Amniotic epithelial cell (primary cell): ENCODE data around the gene MEP1B.
"Not testable (repeated sequence)": the region's sequence is repeated elsewhere in the genome, so short reads cannot be mapped to it uniquely, and the experiment has no call there.

Experiments used
- DNase-seq: peaks from one replicate; pipeline ENCODE4 v3.0.0-alpha.2; 2010; ENCODE audit warnings: low read depth

The MEP1B gene

GRCh38 chr18:32209685-32210445, 20.0 kb downstream of the MEP1B start:
- no peak for DNase-seq

- no peak for DNase-seq
Observed at GRCh38 chr18:32213693-32214092, 23.9 kb downstream of the MEP1B start.

- no peak for DNase-seq
Observed at GRCh38 chr18:32216390-32216789, 26.6 kb downstream of the MEP1B start.

- no peak for DNase-seq
Observed at GRCh38 chr18:32219431-32220018, 29.7 kb downstream of the MEP1B start.

GRCh38 chr18:32233348-32233747, 43.5 kb downstream of the MEP1B start:
- not testable (repeated sequence) for DNase-seq

GRCh38 chr18:32237049-32237448, 47.2 kb downstream of the MEP1B start:
- DNase-seq, result peak; percentile 42

GRCh38 chr18:32238635-32239268, 48.9 kb downstream of the MEP1B start:
- no peak for DNase-seq

GRCh38 chr18:32242395-32242794, 52.6 kb downstream of the MEP1B start:
- DNase-seq, result no peak

- no peak for DNase-seq
Observed at GRCh38 chr18:32243358-32243757, 53.5 kb downstream of the MEP1B start.

GRCh38 chr18:32244881-32245280, 55.0 kb downstream of the MEP1B start:
- no peak for DNase-seq

- no peak for DNase-seq
Observed at GRCh38 chr18:32249147-32249929, 59.5 kb downstream of the MEP1B start.

GRCh38 chr18:32251466-32251865, 61.6 kb downstream of the MEP1B start:
- no peak for DNase-seq

GRCh38 chr18:32252141-32252860, 62.5 kb downstream of the MEP1B start:
- DNase-seq, result no peak

GRCh38 chr18:32255570-32255969, 65.7 kb downstream of the MEP1B start:
- no peak for DNase-seq

- no peak for DNase-seq
Observed at GRCh38 chr18:32257084-32257785, 67.4 kb downstream of the MEP1B start.

GRCh38 chr18:32258148-32258547, 68.3 kb downstream of the MEP1B start:
- DNase-seq, result no peak

GRCh38 chr18:32258558-32259204, 68.8 kb downstream of the MEP1B start:
- DNase-seq, result no peak

- DNase-seq, result no peak
Observed at GRCh38 chr18:32259553-32259952, 69.7 kb downstream of the MEP1B start.

GRCh38 chr18:32261003-32261402, 71.2 kb downstream of the MEP1B start:
- no peak for DNase-seq

GRCh38 chr18:32262092-32262491, 72.3 kb downstream of the MEP1B start:
- DNase-seq, result no peak

- peak; percentile 8 for DNase-seq
Observed at GRCh38 chr18:32264401-32264800, 74.6 kb downstream of the MEP1B start.
